ENCODE data around the gene CEP68. TPM values are rescaled to one million over a fixed set of nuclear protein-coding genes. Genes with fewer than 3 reads are reported as not detected.

CEP68 gene
- total and polyA plus RNA-seq, 5 donors from 2014 or later: 18.8 to 27.8 (median 26.0) TPM

DNA sequence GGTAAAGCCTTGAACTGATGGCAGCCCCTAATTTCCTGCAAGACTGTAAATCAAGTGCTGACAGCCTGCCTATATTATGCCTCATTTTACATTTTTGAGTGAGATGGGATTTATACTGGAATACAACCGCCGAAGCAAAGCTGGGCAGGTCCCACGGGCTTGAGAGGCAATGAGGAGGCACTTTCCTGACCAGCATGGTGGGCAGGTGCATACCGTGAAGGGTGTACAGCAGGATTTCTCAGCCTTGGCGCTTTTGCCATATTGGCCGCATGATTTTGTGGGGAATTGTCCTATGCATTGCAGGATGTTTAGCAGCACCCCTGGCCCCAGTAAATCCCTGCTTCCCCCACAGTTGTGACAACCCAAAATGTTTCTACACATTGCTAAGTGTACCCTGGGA is 22.8 kb downstream of the CEP68 start:
- H3K36me3 ChIP-seq (ENCODE audit: control insufficient read depth, insufficient read depth, low read length): peaks cover 73% of the 10 kb centered on the region
- H3K36me3 Mint-ChIP-seq: peaks cover 40% of the 10 kb centered on the region

GRCh38 chr2:65081232-65081685 is 25.0 kb downstream of the CEP68 start:
- H3K36me3 ChIP-seq (ENCODE audit: control insufficient read depth, insufficient read depth, low read length): peaks cover 72% of the 10 kb centered on the region
- H3K4me1 Mint-ChIP-seq: peaks cover 3 to 13% (median 7%) of the 10 kb centered on the region in 4 donors
- no peaks in the 10 kb centered on the region for H3K9me3 ChIP-seq (ENCODE audit: control insufficient read depth in 2 of 2, low read length in 2 of 2)
- H3K4me1 ChIP-seq (ENCODE audit: control insufficient read depth, insufficient read depth, low read length, poor library complexity, severe bottlenecking): no peaks in the 10 kb centered on the region
- DNase-seq (no peak), ATAC-seq (ENCODE audit: low read depth in 2 of 2) (peak in 1 of 2 donors; percentile 48)
- H3K27me3 ChIP-seq (ENCODE audit: control insufficient read depth, insufficient read depth, low read length): no peaks in the 10 kb centered on the region
- no peaks in the 10 kb centered on the region for H3K27me3 Mint-ChIP-seq
- no peaks in the 10 kb centered on the region for H3K9me3 Mint-ChIP-seq
- peak overlapping the region in 2 of 3 donors; percentile 59 to 68 for H3K27ac Mint-ChIP-seq
- no peak overlapping the region for H3K4me3 Mint-ChIP-seq
- no peak overlapping the region for H3K4me3 ChIP-seq (ENCODE audit: low read depth, low read length)
- H3K36me3 Mint-ChIP-seq: peaks cover 40% of the 10 kb centered on the region
- H3K27ac ChIP-seq (ENCODE audit: insufficient read depth, low read length, poor library complexity, severe bottlenecking): no peak overlapping the region

More for the DNA sequence above, 22.8 kb downstream of the CEP68 start:
- H3K27me3 ChIP-seq (ENCODE audit: control insufficient read depth, insufficient read depth, low read length): no peaks in the 10 kb centered on the region
- Mint-ChIP-seq H3K4me1 (peaks cover 3 to 9% (median 7%) of the 10 kb centered on the region in 4 donors), H3K9me3 (no peaks in the 10 kb centered on the region), H3K27me3 (no peaks in the 10 kb centered on the region), H3K27ac (peak overlapping the region in 1 of 3 donors; percentile 71), H3K4me3 (no peak overlapping the region)
- DNase-seq (no peak), ATAC-seq (ENCODE audit: low read depth in 2 of 2) (no peak)
- no peaks in the 10 kb centered on the region for H3K9me3 ChIP-seq (ENCODE audit: control insufficient read depth in 2 of 2, low read length in 2 of 2)
- no peaks in the 10 kb centered on the region for H3K4me1 ChIP-seq (ENCODE audit: control insufficient read depth, insufficient read depth, low read length, poor library complexity, severe bottlenecking)
- H3K27ac ChIP-seq (ENCODE audit: insufficient read depth, low read length, poor library complexity, severe bottlenecking): no peak overlapping the region
- no peak overlapping the region for H3K4me3 ChIP-seq (ENCODE audit: low read depth, low read length)

- no peak for ATAC-seq (ENCODE audit: low read depth in 2 of 2)
- peaks cover 38% of the 10 kb centered on the region for H3K36me3 Mint-ChIP-seq
- H3K27me3 Mint-ChIP-seq: no peaks in the 10 kb centered on the region
- peaks cover 71% of the 10 kb centered on the region for H3K36me3 ChIP-seq (ENCODE audit: control insufficient read depth, insufficient read depth, low read length)
- no peaks in the 10 kb centered on the region for H3K9me3 ChIP-seq (ENCODE audit: control insufficient read depth in 2 of 2, low read length in 2 of 2)
- H3K27me3 ChIP-seq (ENCODE audit: control insufficient read depth, insufficient read depth, low read length): no peaks in the 10 kb centered on the region
- no peak overlapping the region for H3K27ac Mint-ChIP-seq
- H3K4me3 ChIP-seq (ENCODE audit: low read depth, low read length): no peak overlapping the region
- no peaks in the 10 kb centered on the region for H3K4me1 ChIP-seq (ENCODE audit: control insufficient read depth, insufficient read depth, low read length, poor library complexity, severe bottlenecking)
- H3K4me3 Mint-ChIP-seq: no peak overlapping the region
- H3K4me1 Mint-ChIP-seq: peaks cover 13 to 23% (median 15%) of the 10 kb centered on the region in 4 donors
- DNase-seq: no peak
- H3K27ac ChIP-seq (ENCODE audit: insufficient read depth, low read length, poor library complexity, severe bottlenecking): no peak overlapping the region
- H3K9me3 Mint-ChIP-seq: no peaks in the 10 kb centered on the region
Measured at GRCh38 chr2:65085148-65085547, 28.9 kb downstream of the CEP68 start.

- no peaks in the 10 kb centered on the region for H3K27me3 Mint-ChIP-seq
- H3K36me3 Mint-ChIP-seq: peaks cover 42% of the 10 kb centered on the region
- H3K4me1 Mint-ChIP-seq: peaks cover 26 to 31% (median 28%) of the 10 kb centered on the region in 4 donors
- H3K27me3 ChIP-seq (ENCODE audit: control insufficient read depth, insufficient read depth, low read length): no peaks in the 10 kb centered on the region
- ATAC-seq (ENCODE audit: low read depth in 2 of 2) (no peak), DNase-seq (no peak)
- no peak overlapping the region for H3K4me3 Mint-ChIP-seq
- peaks cover 0 to 2% (median 0%) of the 10 kb centered on the region in 7 donors for H3K9me3 Mint-ChIP-seq
- H3K36me3 ChIP-seq (ENCODE audit: control insufficient read depth, insufficient read depth, low read length): peaks cover 77% of the 10 kb centered on the region
- no peak overlapping the region for H3K27ac ChIP-seq (ENCODE audit: insufficient read depth, low read length, poor library complexity, severe bottlenecking)
- H3K27ac Mint-ChIP-seq: peak overlapping the region; percentile 17 to 94 (median 33)
- no peaks in the 10 kb centered on the region for H3K9me3 ChIP-seq (ENCODE audit: control insufficient read depth in 2 of 2, low read length in 2 of 2)
- no peaks in the 10 kb centered on the region for H3K4me1 ChIP-seq (ENCODE audit: control insufficient read depth, insufficient read depth, low read length, poor library complexity, severe bottlenecking)
- H3K4me3 ChIP-seq (ENCODE audit: low read depth, low read length): no peak overlapping the region
Measured at GRCh38 chr2:65092791-65093190, 36.6 kb downstream of the CEP68 start.

- Mint-ChIP-seq H3K4me3 (no peak overlapping the region), H3K9me3 (peaks cover 0 to 2% (median 0%) of the 10 kb centered on the region in 7 donors), H3K27me3 (no peaks in the 10 kb centered on the region), H3K27ac (peak overlapping the region in 1 of 3 donors; percentile 33), H3K4me1 (peaks cover 28 to 31% (median 30%) of the 10 kb centered on the region in 4 donors), H3K36me3 (peaks cover 41% of the 10 kb centered on the region)
- no peaks in the 10 kb centered on the region for H3K9me3 ChIP-seq (ENCODE audit: control insufficient read depth in 2 of 2, low read length in 2 of 2)
- H3K4me3 ChIP-seq (ENCODE audit: low read depth, low read length): no peak overlapping the region
- no peak for ATAC-seq (ENCODE audit: low read depth in 2 of 2)
- H3K4me1 ChIP-seq (ENCODE audit: control insufficient read depth, insufficient read depth, low read length, poor library complexity, severe bottlenecking): no peaks in the 10 kb centered on the region
- H3K27me3 ChIP-seq (ENCODE audit: control insufficient read depth, insufficient read depth, low read length): no peaks in the 10 kb centered on the region
- H3K36me3 ChIP-seq (ENCODE audit: control insufficient read depth, insufficient read depth, low read length): peaks cover 77% of the 10 kb centered on the region
- no peak overlapping the region for H3K27ac ChIP-seq (ENCODE audit: insufficient read depth, low read length, poor library complexity, severe bottlenecking)
- DNase-seq: no peak
Measured at GRCh38 chr2:65093211-65093610, 37.0 kb downstream of the CEP68 start.

- Histone ChIP-seq H3K4me3 (ENCODE audit: low read depth, low read length) (no peak overlapping the region), H3K4me1 (ENCODE audit: control insufficient read depth, insufficient read depth, low read length, poor library complexity, severe bottlenecking) (peaks cover 6% of the 10 kb centered on the region), H3K27me3 (ENCODE audit: control insufficient read depth, insufficient read depth, low read length) (no peaks in the 10 kb centered on the region), H3K36me3 (ENCODE audit: control insufficient read depth, insufficient read depth, low read length) (peaks cover 72% of the 10 kb centered on the region), H3K9me3 (ENCODE audit: control insufficient read depth in 2 of 2, low read length in 2 of 2) (no peaks in the 10 kb centered on the region), H3K27ac (ENCODE audit: insufficient read depth, low read length, poor library complexity, severe bottlenecking) (no peak overlapping the region)
- peaks cover 38% of the 10 kb centered on the region for H3K36me3 Mint-ChIP-seq
- H3K27ac Mint-ChIP-seq: peak overlapping the region in 2 of 3 donors; percentile 47 to 49
- peaks cover 0 to 2% (median 0%) of the 10 kb centered on the region in 7 donors for H3K9me3 Mint-ChIP-seq
- H3K4me3 Mint-ChIP-seq: no peak overlapping the region
- H3K4me1 Mint-ChIP-seq: peaks cover 18 to 36% (median 30%) of the 10 kb centered on the region in 4 donors
- DNase-seq (no peak), ATAC-seq (ENCODE audit: low read depth in 2 of 2) (no peak)
- no peaks in the 10 kb centered on the region for H3K27me3 Mint-ChIP-seq
Measured at GRCh38 chr2:65096948-65097347, 40.7 kb downstream of the CEP68 start.

DNA sequence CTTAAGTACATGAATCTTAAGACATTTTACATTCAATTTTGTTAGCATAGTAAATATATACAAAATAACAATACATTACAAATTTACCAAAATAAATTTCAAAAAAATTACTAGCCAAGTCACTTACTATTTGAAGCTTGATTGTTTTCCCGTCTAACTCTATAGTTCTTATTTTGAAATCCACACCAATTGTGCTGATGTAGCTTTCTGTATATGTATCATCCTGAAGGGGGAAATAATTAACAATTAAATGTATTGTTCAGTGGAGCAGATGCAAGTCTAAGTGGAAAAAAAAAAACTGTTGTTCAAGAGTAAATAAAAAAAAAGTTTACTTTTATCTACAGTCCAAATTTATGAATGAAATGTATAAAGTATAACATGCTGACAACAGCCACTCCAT is 41.6 kb downstream of the CEP68 start:
- no peak overlapping the region for H3K4me3 Mint-ChIP-seq
- H3K36me3 ChIP-seq (ENCODE audit: control insufficient read depth, insufficient read depth, low read length): peaks cover 65% of the 10 kb centered on the region

GRCh38 chr2:65098741-65099140 is 42.5 kb downstream of the CEP68 start:
- no peaks in the 10 kb centered on the region for H3K9me3 ChIP-seq (ENCODE audit: control insufficient read depth in 2 of 2, low read length in 2 of 2)
- Mint-ChIP-seq H3K4me1 (peaks cover 18 to 30% (median 26%) of the 10 kb centered on the region in 4 donors), H3K36me3 (peaks cover 31% of the 10 kb centered on the region), H3K27ac (peak overlapping the region; percentile 32 to 58 (median 49)), H3K9me3 (peaks cover 0 to 2% (median 0%) of the 10 kb centered on the region in 7 donors), H3K4me3 (no peak overlapping the region), H3K27me3 (no peaks in the 10 kb centered on the region)
- H3K4me1 ChIP-seq (ENCODE audit: control insufficient read depth, insufficient read depth, low read length, poor library complexity, severe bottlenecking): peaks cover 6% of the 10 kb centered on the region
- H3K36me3 ChIP-seq (ENCODE audit: control insufficient read depth, insufficient read depth, low read length): peaks cover 65% of the 10 kb centered on the region
- no peak overlapping the region for H3K4me3 ChIP-seq (ENCODE audit: low read depth, low read length)
- ATAC-seq (ENCODE audit: low read depth in 2 of 2) (no peak), DNase-seq (no peak)
- H3K27me3 ChIP-seq (ENCODE audit: control insufficient read depth, insufficient read depth, low read length): no peaks in the 10 kb centered on the region
- no peak overlapping the region for H3K27ac ChIP-seq (ENCODE audit: insufficient read depth, low read length, poor library complexity, severe bottlenecking)

More for the DNA sequence above, 41.6 kb downstream of the CEP68 start:
- Mint-ChIP-seq H3K27ac (peak overlapping the region in 1 of 3 donors; percentile 58), H3K27me3 (no peaks in the 10 kb centered on the region), H3K4me1 (peaks cover 18 to 32% (median 28%) of the 10 kb centered on the region in 4 donors), H3K9me3 (peaks cover 0 to 2% (median 0%) of the 10 kb centered on the region in 7 donors), H3K36me3 (peaks cover 35% of the 10 kb centered on the region)
- H3K4me1 ChIP-seq (ENCODE audit: control insufficient read depth, insufficient read depth, low read length, poor library complexity, severe bottlenecking): peaks cover 6% of the 10 kb centered on the region
- DNase-seq (no peak), ATAC-seq (ENCODE audit: low read depth in 2 of 2) (no peak)
- no peaks in the 10 kb centered on the region for H3K27me3 ChIP-seq (ENCODE audit: control insufficient read depth, insufficient read depth, low read length)
- no peaks in the 10 kb centered on the region for H3K9me3 ChIP-seq (ENCODE audit: control insufficient read depth in 2 of 2, low read length in 2 of 2)
- no peak overlapping the region for H3K27ac ChIP-seq (ENCODE audit: insufficient read depth, low read length, poor library complexity, severe bottlenecking)
- no peak overlapping the region for H3K4me3 ChIP-seq (ENCODE audit: low read depth, low read length)
